Ascending aorta (tissue), 2 donors: ENCODE measurements around the gene APOA5. TPM values are rescaled to one million over a fixed set of nuclear protein-coding genes. Genes with fewer than 3 reads are reported as not detected.
A peak's percentile ranks its signal among the peaks of the same experiment; 100 is the strongest.

Experiments used
- DNase-seq, 2 donors: peaks; one replicate each; pipeline ENCODE4 v3.0.0-alpha.2; 2019; ENCODE audit warnings: low spot score in 2 of 2
- H3K27ac ChIP-seq, 2 donors: fragments of 200-600 bp; sonication (generic); one replicate each; pipeline ENCODE4 v1.5.1; 2016 to 2017; ENCODE audit warnings: mild to moderate bottlenecking in 1 of 2
- H3K27me3 ChIP-seq: fragments of 200-600 bp; sonication (generic); one replicate; pipeline ENCODE4 v1.5.1; 2017
- H3K36me3 ChIP-seq, 2 donors: fragments of 200-600 bp; sonication (generic); one replicate each; pipeline ENCODE4 v1.5.1; 2016
- H3K4me1 ChIP-seq, 2 donors: fragments of 200-600 bp; sonication (generic); one replicate each; pipeline ENCODE4 v1.5.1; 2016 to 2017; ENCODE audit warnings: mild to moderate bottlenecking in 1 of 2
- H3K4me3 ChIP-seq, 2 donors: fragments of 200-600 bp; sonication (generic); one replicate each; pipeline ENCODE4 v1.5.1; 2016 to 2017; ENCODE audit warnings: mild to moderate bottlenecking in 1 of 2
- H3K9me3 ChIP-seq, 2 donors: fragments of 200-600 bp; sonication (generic); one replicate each; pipeline ENCODE4 v1.5.1; 2016
- intact Hi-C: fragments of 100-400 bp; cut with DNase I; formaldehyde crosslinking; loops from one replicate; pipeline ENCODE4 v1.15.1; 2023
- total RNA-seq: library from RNA; depleted of rRNA; stranded (reverse); fragments of >200 nt; gene quantifications from one replicate; pipeline ENCODE4 v1.1.0, GENCODE V29; 2016
- TF ChIP-seq, protein P1 (sequence below), 3 experiments: fragments of 200-600 bp in 2 of 3; fragments of 450-650 bp in 1 of 3; sonication (generic) in 2 of 3; IDR thresholded peaks; one replicate each; pipeline ENCODE4 v1.5.1; 2016 to 2019; ENCODE audit warnings: antibody characterized with exemption in 3 of 3, mild to moderate bottlenecking in 1 of 3, moderate library complexity in 1 of 3

APOA5 gene
- total RNA-seq, 1 donor from 2014 or later, result not detected

- DNase-seq, result no peak
Observed at GRCh38 chr11:116792869-116793771, 1.4 kb upstream of the APOA5 start.

DNA sequence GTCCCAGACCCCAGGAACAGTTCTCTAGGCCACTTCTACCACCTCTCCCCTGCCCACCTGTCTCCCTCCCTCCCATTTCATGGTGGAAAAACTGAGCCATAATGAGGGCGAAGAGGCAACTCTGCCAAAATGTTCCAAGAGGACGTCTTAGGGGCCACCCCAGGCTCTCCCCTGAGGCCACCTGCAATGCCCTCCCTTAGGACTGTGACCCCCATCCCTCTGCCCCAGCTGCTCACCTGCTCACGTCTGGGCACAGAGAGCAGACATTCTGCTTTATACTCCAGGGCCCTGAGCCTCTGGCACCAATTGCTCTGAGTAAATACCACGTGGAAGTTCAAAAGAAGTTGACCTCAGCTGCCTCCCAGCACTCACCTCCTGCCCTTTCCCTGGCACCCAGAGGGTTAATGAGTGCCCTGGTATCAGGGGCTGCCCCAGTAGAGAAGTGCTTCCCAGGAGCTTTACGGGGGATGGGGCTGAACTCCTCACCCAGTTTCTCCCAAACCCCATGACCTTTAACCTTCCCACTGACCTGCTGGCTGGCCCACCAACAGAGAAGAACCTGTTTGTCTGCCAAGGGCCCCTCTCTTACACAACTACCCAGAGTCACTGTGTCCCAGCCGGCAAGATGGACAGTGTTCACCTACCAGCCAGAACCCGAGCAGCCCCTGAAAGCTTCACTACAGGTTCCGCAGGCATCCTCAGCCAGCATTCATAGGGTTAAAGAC is 627 bp upstream of the APOA5 start:
- Histone ChIP-seq H3K9me3 (no peaks in the 10 kb centered on the region), H3K4me3 (no peak overlapping the region), H3K27me3 (no peaks in the 10 kb centered on the region), H3K27ac (no peak overlapping the region), H3K36me3 (no peaks in the 10 kb centered on the region), H3K4me1 (peaks cover 0 to 5% of the 10 kb centered on the region in 2 donors)
- no peak for DNase-seq
- TF ChIP-seq, protein P1, sequence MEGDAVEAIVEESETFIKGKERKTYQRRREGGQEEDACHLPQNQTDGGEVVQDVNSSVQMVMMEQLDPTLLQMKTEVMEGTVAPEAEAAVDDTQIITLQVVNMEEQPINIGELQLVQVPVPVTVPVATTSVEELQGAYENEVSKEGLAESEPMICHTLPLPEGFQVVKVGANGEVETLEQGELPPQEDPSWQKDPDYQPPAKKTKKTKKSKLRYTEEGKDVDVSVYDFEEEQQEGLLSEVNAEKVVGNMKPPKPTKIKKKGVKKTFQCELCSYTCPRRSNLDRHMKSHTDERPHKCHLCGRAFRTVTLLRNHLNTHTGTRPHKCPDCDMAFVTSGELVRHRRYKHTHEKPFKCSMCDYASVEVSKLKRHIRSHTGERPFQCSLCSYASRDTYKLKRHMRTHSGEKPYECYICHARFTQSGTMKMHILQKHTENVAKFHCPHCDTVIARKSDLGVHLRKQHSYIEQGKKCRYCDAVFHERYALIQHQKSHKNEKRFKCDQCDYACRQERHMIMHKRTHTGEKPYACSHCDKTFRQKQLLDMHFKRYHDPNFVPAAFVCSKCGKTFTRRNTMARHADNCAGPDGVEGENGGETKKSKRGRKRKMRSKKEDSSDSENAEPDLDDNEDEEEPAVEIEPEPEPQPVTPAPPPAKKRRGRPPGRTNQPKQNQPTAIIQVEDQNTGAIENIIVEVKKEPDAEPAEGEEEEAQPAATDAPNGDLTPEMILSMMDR (IDR thresholded peaks at IDR 0.05), result no peak
- intact Hi-C loops, result no loop called here

More at GRCh38 chr11:116792869-116793771, 1.4 kb upstream of the APOA5 start:
- intact Hi-C loops, result no loop called here
- peaks cover 0 to 5% of the 10 kb centered on the region in 2 donors for H3K4me1 ChIP-seq
- H3K9me3 ChIP-seq, result no peaks in the 10 kb centered on the region
- no peaks in the 10 kb centered on the region for H3K27me3 ChIP-seq
- H3K27ac ChIP-seq, result no peak overlapping the region
- no peaks in the 10 kb centered on the region for H3K36me3 ChIP-seq
- TF ChIP-seq, protein P1 (IDR thresholded peaks at IDR 0.05), result no peak
- H3K4me3 ChIP-seq, result no peak overlapping the region

DNA sequence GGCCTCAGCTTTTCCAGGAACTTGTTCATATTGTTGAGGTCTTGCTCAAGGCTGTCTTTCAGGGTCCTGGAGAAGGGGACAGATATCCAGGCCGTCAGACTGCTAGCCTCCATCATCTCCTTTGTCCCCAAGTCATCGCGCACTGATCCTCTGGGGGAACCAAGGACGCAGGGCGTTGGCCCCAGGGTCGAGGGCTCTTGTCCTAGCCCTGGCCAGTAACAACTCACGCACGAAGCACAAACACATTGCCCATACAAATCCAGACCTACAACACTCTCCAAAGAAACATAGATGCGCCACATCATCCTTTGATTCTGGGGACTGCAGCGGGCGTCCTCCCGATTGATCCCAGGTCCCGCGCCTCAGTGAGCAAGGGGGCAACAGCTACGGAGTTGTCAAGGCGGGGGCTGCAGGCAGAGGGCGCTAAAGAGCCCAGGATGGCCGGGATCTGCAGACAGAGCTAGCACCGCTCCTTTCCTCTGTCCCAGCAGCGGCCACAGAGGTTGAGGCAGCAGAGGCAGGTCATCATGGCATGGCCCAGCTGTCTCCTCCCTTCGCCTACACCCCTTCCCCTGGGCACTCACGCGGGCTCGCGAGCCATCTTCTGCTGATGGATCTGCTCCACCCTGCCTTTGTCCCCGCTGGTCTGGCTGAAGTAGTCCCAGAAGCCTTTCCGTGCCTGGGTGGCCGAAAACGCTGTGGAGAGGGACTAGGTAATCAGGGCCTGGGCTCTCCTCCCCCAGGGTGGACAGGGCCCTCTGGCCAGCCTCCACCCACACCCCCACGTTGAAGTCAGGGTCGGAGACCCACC is 472 bp downstream of the APOA5 start:
- H3K4me3 ChIP-seq, result peak overlapping the region in 1 of 2 donors; percentile 40
- no peaks in the 10 kb centered on the region for H3K27me3 ChIP-seq

GRCh38 chr11:116790167-116791001 is 1.3 kb downstream of the APOA5 start:
- TF ChIP-seq, protein P1 (IDR thresholded peaks at IDR 0.05), result no peak
- intact Hi-C loops, result loop anchor here (1.0 to 2.0 kb wide), 3 partner anchors 46 to 436 kb away; no protein-coding TSS in a partner anchor

More for the DNA sequence above, 472 bp downstream of the APOA5 start:
- no peaks in the 10 kb centered on the region for H3K9me3 ChIP-seq
- H3K4me1 ChIP-seq, result peaks cover 0 to 14% of the 10 kb centered on the region in 2 donors
- intact Hi-C loops, result loop anchor here (1.0 to 2.0 kb wide), 3 partner anchors 45 to 436 kb away; no protein-coding TSS in a partner anchor
- peak in 1 of 2 donors; percentile 87 for DNase-seq
- peaks cover 0 to 5% of the 10 kb centered on the region in 2 donors for H3K36me3 ChIP-seq
- TF ChIP-seq, protein P1 (IDR thresholded peaks at IDR 0.05), result peak; percentile 86 to 91 (median 90)
- no peak overlapping the region for H3K27ac ChIP-seq

More at GRCh38 chr11:116790167-116791001, 1.3 kb downstream of the APOA5 start:
- Histone ChIP-seq H3K4me1 (peaks cover 0 to 14% of the 10 kb centered on the region in 2 donors), H3K4me3 (no peak overlapping the region), H3K27me3 (no peaks in the 10 kb centered on the region), H3K27ac (no peak overlapping the region), H3K36me3 (peaks cover 6 to 13% of the 10 kb centered on the region in 2 donors), H3K9me3 (no peaks in the 10 kb centered on the region)
- no peak for DNase-seq
